Colon (tissue), 2 donors: ENCODE measurements around the gene KCNQ1.
A peak's percentile ranks its signal among the peaks of the same experiment; 100 is the strongest.

Experiments
- FAIRE-seq: peaks from 2 replicates; lab custom pipeline; 2012; peaks lifted over from hg19 to GRCh38; lab: Jason Lieb, UNC
- donor health status: control.
- donor health status: control.

KCNQ1 gene

GRCh38 chr11:2747248-2748027 is 302.6 kb downstream of the KCNQ1 start:
- FAIRE-seq: no peak

DNA sequence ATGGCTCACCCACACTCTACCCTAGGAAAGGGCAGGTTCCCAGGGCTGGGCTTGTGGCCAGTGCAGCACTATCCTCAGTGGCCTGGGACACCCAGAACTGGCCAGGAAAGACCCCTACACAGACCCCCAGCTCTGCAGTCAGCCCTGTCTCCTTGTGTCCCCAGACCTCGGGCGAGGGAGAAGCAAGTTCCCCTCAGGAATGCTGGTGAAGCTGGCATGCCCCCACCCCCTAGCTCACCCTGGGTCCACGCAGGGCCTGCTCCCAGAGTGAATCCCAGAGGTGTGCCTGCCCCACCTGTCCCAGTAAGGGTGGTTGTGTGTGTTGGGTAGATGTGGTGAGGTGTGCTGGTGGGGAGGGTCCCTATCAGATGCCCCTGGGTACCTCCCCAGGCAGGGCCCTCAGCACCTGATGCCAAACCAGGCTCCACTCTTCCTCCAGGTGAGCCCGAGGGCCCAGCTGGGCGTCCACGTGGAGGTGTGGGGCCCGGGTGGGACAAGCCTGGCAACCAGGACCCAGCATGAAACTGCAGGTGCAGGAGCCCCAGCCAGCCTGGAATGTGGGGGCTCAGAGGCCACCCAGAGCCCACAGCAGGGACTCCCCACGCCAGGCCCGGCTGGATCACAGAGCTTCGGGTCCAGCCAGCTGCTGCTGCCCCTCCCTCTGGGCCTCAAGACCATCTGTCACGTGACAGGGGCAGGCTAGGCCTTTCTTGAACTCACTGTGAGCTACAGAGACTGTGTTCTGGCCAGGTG is 303.4 kb downstream of the KCNQ1 start:
- no peak for FAIRE-seq

DNA sequence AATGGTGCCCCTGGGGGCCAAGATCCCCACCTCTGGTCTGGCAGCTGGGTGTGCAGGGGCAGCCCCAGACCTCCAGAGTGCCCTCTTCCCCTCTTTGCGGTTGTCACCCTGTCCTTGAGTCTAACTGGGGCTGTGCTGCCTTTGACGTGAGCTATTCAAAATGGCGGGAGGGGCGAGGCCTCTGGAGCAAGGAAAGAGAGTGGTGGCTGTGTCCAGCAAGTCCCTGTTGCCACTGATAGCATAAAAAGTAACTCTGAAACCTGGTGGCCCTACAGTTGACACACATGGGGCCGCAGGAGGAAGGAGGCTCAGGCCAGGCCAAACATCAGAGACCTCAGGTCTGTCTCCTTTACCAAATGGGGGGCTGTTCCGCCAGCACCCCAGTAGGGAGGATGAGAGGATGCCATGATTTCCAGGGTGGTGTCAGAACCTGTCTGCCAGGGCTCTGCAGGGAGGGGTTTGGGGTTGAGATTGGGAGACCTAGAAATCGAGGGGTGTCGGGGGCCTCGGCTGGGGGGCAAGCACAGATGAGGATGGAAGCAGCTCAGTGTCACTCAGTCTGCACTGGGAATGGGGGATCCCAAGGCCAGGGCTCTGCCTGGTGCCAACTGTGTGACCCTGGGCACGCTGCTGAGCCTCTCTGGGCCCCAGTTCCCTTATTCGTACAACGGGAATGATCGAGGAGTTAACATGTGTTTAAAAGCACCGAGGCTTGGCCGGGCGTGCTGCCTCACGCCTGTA is 304.2 kb downstream of the KCNQ1 start:
- FAIRE-seq: no peak

DNA sequence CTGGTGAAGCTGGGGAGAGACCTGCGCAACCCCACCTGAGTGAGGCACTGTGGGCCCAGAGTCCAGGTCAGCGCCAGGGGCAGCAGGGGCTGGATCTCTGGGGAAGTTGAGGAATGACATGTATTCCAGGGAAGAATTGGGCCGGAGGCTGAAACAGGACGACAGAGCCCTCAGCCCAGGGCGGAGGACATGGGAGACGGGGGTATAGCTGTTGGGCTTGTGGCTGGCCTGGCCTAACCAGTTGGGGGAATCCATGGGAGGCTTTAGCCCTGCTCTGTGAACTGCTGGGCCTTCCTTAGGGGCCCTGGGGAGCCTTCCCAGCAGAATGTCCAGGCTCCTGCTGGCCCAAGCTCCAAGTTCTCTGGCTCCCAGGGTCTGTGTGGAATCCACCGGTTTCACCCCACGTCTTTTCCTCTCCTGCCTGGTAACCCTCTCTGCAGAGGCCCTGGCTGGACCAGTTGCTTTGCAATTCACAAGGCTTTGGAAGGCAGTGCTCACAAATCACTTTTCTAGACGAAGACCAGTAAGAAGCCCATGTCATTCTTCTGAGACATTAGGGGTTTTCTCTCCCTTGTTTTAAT is 305.4 kb downstream of the KCNQ1 start:
- FAIRE-seq: no peak

GRCh38 chr11:2750682-2751522 is 306.1 kb downstream of the KCNQ1 start:
- FAIRE-seq: no peak

- no peak for FAIRE-seq
Observed at GRCh38 chr11:2751523-2752203, 306.9 kb downstream of the KCNQ1 start.

DNA sequence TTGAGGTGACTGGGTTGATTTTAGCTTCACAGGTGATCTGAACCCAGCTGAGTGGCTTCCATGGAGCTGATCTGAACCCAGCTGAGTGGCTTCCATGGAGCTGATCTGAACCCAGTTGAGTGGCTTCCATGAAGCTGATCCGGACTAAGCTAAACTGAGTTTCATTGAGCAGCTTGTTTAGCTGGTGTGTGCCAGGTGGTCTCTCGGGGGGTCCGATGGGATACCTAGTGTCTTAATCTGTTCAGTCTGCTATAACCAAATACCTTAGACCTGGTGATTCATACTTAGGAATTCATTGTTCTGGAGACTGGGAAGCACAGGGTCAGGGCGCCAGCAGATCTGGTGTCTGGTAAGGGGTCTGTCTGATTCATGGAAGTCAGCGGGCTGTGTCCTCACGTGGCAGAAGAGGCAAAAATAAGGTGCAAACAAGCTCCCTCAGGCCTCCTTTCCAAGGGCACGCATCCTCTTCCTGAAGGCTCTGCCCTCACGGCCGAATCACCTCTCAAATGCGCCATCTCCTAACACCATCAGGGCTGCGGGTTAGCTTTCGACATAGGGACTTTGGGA is 307.5 kb downstream of the KCNQ1 start:
- no peak for FAIRE-seq

DNA sequence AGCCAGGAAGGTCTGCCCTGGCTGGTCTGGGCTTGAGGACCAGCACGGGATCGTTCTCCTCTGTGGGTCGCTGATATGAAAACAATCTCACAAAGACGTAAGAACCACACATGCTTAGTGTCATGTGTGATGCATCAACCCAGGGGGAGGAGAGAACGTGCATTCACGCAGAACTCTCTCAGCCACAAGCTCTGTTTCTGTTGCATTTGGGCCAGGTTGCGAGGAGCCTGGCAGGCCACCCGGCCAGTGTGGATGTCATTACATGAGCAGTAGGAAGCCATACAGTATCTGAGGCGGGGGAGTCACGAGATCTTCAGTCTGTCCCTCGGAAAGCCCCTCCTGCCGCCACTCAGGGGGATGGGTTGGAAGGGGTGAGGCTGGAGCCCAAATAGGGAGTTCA is 308.1 kb downstream of the KCNQ1 start:
- FAIRE-seq: no peak

DNA sequence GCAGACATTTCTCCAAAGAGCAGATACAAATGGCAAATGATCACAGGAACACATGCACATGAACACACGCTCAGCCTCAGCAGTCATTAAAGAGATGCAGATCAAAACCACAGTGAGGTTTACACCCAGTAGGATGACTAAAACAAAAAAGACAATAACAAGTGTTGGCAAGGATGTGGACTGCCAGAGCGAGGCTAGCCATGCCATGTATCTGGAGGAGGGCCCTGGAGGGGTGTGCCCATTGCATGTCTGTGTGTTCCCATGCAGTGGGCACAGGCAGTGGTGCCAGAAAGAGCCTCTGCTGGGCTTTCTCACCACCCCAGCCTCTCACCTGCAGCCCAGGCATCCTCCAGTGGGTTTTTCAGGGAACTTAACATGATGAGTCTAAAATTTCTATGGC is 309.2 kb downstream of the KCNQ1 start:
- no peak for FAIRE-seq

DNA sequence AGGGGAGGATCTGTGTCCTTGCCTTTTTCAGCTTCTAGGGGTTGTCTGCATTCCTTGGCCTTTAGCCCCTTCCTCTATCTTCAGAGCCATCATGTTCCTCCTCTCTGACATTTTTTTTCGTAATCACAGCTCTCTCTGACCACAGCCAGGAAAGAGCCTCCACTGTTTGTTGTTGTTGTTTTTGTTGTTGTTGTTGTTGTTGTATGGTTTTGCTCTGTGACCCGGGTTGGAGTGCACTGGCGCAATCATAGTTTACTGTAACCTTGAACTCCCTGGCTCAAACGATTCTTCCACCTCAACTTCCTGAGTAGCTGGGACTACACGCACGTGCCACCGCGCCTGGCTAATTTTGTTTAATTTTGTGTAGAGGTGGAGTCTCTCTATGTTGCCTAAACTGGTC is 310.3 kb downstream of the KCNQ1 start:
- no peak for FAIRE-seq

- FAIRE-seq: no peak
Observed at GRCh38 chr11:2758751-2759150, 313.9 kb downstream of the KCNQ1 start.

DNA sequence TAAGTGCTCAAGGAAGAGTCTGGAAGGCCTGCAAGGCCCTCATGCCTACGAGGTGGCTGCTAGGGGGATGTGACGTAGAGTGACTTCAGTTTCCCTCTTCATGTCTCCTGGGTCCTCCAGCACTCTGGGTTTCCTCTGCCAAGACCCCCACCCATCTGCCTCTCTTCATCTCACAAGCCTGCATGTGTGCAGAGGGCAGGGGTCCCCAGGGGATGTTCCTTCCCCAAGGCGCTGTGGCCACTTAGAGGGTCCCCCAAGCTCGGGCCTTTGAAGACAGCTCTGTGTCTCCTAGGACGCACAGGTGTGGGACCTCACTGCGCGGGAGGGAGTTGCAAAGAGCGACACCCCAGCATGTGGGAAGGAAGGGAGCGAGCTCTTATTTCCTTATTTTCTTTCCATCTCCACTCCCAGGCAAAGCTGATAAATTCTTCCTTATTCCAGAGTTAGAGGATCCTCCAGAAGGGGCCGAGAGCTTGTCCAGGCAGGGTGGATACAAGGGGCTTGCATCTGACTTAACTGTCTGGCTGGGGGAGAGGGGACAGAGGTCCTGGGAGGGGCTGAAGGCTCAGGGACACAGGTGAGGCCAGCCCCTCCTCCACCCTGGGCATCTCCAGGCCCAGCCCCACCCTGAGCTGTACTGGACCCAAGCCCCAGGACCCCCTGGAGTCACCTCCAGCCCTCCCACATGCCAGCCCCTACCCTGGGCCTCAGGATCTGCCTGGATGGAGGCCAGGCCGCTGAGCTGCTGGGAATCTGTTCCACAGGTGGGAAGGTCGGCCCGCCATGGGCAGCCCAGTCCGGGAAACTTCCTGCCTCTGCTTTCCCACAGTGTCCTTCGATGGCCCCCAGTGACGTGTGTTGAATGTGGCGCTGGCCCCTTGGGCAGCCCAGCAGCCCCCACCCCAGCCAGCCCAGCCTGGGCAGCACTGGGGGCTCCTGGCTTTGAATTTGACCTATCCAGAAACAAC is 314.7 kb downstream of the KCNQ1 start:
- no peak for FAIRE-seq

- FAIRE-seq: no peak
Observed at GRCh38 chr11:2760196-2760871, 315.5 kb downstream of the KCNQ1 start.

DNA sequence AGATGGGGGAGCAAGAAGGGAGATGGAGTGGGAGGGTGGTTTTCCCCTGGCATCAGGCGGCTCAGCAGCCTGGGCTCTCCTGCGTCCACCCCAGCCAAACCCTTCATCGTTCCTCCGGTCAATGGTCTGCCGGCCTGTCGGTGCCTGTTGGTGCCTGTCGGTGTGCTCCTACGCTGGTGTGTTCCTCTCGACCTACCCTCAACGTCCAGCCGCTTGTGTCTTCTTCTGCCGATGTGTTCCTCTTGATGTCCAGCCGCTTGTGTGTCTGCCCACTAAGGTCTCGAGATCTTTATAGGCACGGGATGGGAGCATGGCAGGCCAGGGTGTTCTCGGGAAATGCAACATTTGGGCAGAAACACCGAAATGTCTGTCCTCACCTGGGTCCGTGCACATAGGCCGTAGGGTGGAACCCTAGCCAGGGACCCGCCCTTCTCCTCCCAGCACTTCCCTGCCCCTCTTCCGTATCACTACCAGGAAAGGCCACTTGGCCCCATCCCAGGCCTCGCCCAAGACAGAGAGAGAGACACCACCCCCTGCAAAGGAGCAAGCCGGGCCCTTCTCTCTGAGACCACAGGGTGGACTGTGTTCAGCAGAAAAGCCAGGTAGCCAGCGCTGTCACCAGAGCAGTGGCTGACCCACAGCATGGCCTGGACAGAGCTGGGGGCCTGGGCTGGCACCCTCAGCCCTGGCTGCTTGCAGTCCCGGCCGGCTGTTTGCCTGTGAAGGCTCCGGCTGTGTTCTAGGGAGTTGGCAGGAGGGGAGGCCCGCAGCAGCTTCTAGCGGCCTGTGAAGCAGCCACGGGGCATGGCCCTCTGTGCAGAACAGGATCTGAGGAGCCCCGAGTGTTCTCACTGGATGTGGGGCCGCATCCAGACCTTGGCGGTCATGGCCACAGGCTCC is 316.6 kb downstream of the KCNQ1 start:
- no peak for FAIRE-seq

DNA sequence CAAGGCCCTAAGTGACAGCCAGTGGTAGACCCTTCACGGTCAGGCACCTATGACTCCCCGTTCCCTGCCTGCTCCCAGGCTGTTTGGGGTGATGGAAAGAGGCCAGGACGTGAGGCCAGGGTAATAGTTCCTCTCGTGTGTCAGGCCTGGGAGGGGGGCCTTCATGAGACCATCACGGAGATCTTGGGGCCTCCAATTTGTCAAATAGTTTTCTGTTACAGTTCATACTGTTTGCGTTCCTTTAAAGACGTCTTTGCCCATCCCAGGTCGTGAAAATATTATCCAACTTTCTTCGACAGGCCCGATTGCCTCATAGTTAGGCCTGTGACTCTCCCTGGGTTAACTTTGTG is 317.2 kb downstream of the KCNQ1 start:
- no peak for FAIRE-seq

DNA sequence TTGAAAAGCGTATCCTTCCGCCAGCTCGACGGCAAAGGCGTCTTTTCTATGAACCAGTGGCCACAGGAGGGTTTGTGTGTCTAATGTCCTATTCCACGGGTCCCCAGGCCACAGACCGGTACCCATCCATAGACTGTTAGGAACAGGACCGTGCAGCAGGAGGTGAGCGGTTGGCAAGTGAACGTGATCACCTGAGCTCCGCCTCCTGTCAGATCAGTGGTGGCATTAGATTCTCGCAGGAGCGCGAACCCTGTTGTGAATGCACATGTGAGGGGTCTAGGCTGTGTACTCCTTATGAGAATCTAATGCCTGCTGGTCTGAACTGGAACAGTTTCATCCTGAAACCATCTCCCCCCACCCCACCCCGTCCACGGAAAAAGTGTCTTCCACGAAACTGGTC is 317.6 kb downstream of the KCNQ1 start:
- FAIRE-seq: no peak

GRCh38 chr11:2763984-2764383 is 319.2 kb downstream of the KCNQ1 start:
- no peak for FAIRE-seq

DNA sequence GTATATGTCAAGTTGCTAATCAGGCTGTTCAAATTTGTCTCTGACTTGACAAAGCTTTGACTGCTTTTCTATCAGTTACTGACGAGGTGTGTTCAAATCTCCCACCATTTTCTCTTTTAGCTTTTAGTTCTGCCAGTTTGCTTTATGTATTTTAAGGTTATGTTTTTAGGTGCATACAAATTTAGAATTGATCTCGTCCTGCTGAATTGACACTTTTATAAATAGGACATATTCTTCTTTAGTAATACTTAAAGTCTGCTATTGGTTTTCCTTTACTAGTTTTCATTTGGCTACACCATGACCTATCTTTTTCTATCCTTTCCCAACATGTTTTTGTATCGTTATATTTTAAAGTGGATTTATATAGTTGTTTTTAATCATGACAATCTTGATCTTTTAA is 320.7 kb downstream of the KCNQ1 start:
- peak; percentile 14 for FAIRE-seq
